Measurements from ENCODE around the gene TREM2. TPM values are rescaled to one million over a fixed set of nuclear protein-coding genes. Genes with fewer than 3 reads are reported as not detected.

The TREM2 gene
- polyA plus RNA-seq, 1 donor from 2014 or later = not detected

DNA sequence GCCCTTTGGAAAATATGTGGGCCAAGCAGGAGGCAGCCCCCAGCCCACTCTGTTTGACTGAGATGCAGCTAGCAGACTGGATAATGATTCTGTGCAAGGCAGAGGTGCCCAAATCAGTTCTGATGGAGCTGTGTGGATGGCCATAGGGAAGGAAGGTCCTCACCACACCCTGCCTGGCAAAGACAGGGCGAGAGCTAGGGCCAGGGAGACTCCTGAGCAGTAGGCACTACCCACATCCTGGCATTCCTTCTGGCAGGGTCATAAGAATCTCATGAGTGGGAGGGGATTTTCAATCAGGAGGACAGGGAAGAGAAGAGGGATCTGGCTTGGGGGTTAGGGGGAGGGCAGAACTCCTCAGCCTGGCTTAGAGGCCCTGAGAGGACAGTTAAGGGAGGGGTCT lies 18.6 kb upstream of the TREM2 start:
- no peaks in the 10 kb centered on the region for H4K20me1 ChIP-seq (ENCODE audit: insufficient read depth)
- no peak for TF ChIP-seq TAF1 (IDR thresholded peaks at IDR 0.05; ENCODE audit: low read depth)
- no peak for TF ChIP-seq EZH2 (IDR thresholded peaks at IDR 0.05; ENCODE audit: borderline replicate concordance, insufficient read depth, low read length, poor library complexity, severe bottlenecking)
- TF ChIP-seq, protein P1, sequence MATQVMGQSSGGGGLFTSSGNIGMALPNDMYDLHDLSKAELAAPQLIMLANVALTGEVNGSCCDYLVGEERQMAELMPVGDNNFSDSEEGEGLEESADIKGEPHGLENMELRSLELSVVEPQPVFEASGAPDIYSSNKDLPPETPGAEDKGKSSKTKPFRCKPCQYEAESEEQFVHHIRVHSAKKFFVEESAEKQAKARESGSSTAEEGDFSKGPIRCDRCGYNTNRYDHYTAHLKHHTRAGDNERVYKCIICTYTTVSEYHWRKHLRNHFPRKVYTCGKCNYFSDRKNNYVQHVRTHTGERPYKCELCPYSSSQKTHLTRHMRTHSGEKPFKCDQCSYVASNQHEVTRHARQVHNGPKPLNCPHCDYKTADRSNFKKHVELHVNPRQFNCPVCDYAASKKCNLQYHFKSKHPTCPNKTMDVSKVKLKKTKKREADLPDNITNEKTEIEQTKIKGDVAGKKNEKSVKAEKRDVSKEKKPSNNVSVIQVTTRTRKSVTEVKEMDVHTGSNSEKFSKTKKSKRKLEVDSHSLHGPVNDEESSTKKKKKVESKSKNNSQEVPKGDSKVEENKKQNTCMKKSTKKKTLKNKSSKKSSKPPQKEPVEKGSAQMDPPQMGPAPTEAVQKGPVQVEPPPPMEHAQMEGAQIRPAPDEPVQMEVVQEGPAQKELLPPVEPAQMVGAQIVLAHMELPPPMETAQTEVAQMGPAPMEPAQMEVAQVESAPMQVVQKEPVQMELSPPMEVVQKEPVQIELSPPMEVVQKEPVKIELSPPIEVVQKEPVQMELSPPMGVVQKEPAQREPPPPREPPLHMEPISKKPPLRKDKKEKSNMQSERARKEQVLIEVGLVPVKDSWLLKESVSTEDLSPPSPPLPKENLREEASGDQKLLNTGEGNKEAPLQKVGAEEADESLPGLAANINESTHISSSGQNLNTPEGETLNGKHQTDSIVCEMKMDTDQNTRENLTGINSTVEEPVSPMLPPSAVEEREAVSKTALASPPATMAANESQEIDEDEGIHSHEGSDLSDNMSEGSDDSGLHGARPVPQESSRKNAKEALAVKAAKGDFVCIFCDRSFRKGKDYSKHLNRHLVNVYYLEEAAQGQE (IDR thresholded peaks at IDR 0.05; ENCODE audit: borderline replicate concordance) = no peak
- TF ChIP-seq, protein P2, sequence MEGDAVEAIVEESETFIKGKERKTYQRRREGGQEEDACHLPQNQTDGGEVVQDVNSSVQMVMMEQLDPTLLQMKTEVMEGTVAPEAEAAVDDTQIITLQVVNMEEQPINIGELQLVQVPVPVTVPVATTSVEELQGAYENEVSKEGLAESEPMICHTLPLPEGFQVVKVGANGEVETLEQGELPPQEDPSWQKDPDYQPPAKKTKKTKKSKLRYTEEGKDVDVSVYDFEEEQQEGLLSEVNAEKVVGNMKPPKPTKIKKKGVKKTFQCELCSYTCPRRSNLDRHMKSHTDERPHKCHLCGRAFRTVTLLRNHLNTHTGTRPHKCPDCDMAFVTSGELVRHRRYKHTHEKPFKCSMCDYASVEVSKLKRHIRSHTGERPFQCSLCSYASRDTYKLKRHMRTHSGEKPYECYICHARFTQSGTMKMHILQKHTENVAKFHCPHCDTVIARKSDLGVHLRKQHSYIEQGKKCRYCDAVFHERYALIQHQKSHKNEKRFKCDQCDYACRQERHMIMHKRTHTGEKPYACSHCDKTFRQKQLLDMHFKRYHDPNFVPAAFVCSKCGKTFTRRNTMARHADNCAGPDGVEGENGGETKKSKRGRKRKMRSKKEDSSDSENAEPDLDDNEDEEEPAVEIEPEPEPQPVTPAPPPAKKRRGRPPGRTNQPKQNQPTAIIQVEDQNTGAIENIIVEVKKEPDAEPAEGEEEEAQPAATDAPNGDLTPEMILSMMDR (IDR thresholded peaks at IDR 0.05; ENCODE audit: poor library complexity, severe bottlenecking) = no peak
- H3F3A ChIP-seq (ENCODE audit: insufficient read depth, low read length, poor library complexity, severe bottlenecking) = no peaks in the 10 kb centered on the region
- H3K4me2 ChIP-seq (ENCODE audit: low read length) = no peak overlapping the region
- H3K9ac ChIP-seq (ENCODE audit: low read length) = no peak overlapping the region
- H3K4me3 ChIP-seq (ENCODE audit: low read length) = no peak overlapping the region
- H2AFZ ChIP-seq (ENCODE audit: low read depth, low read length) = no peak overlapping the region
- H3K9me2 ChIP-seq (ENCODE audit: insufficient read depth, low read length) = no peaks in the 10 kb centered on the region
- no peaks in the 10 kb centered on the region for H3K79me2 ChIP-seq (replicated peaks; ENCODE audit: insufficient read depth, low read length)
- no peak overlapping the region for H3K27ac ChIP-seq (ENCODE audit: low read length)
- no peaks in the 10 kb centered on the region for H3K9me3 ChIP-seq (ENCODE audit: low read length)
- no peaks in the 10 kb centered on the region for H3K36me3 ChIP-seq (ENCODE audit: insufficient read depth, low read length)
- H3K27me3 ChIP-seq (ENCODE audit: insufficient read depth, low read depth, low read length) = no peaks in the 10 kb centered on the region

DNA sequence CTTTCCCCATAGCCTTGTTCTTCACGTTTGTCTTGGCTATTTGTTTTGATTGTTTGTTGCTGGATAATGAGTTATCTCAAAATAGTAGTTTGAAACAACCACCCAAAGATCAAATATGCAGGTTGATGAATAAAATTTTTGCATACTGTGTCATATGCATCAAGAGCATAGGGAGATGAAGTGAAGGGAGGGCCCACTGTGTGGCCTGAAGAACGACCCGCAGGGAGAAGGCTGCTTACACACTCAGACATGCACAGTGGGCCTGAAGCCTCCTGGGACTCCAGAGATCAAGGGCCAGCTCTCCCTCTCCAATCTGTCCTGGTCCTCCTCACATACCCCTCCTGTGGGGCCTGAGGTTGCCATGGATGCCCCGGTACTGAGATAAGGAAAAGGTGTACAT lies 16.2 kb upstream of the TREM2 start:
- no peaks in the 10 kb centered on the region for H3K27me3 ChIP-seq (ENCODE audit: insufficient read depth, low read depth, low read length)
- H4K20me1 ChIP-seq (ENCODE audit: insufficient read depth) = no peaks in the 10 kb centered on the region
- no peak overlapping the region for H3K4me2 ChIP-seq (ENCODE audit: low read length)
- no peak overlapping the region for H2AFZ ChIP-seq (ENCODE audit: low read depth, low read length)
- H3K9me2 ChIP-seq (ENCODE audit: insufficient read depth, low read length) = no peaks in the 10 kb centered on the region
- H3K4me3 ChIP-seq (ENCODE audit: low read length) = no peak overlapping the region
- TF ChIP-seq TAF1 (IDR thresholded peaks at IDR 0.05; ENCODE audit: low read depth) (no peak), SMC3 (conservative IDR thresholded peaks at IDR 0.05; ENCODE audit: poor library complexity) (no peak), RAD21 (conservative IDR thresholded peaks at IDR 0.05) (no peak)
- TF ChIP-seq, protein P1 (IDR thresholded peaks at IDR 0.05; ENCODE audit: borderline replicate concordance) = no peak
- TF ChIP-seq, protein P2 (IDR thresholded peaks at IDR 0.05; ENCODE audit: poor library complexity, severe bottlenecking) = no peak
- H3K9me3 ChIP-seq (ENCODE audit: low read length) = no peaks in the 10 kb centered on the region
- no peaks in the 10 kb centered on the region for H3K36me3 ChIP-seq (ENCODE audit: insufficient read depth, low read length)
- no peak overlapping the region for H3K27ac ChIP-seq (ENCODE audit: low read length)
- no peaks in the 10 kb centered on the region for H3K79me2 ChIP-seq (replicated peaks; ENCODE audit: insufficient read depth, low read length)
- H3K9ac ChIP-seq (ENCODE audit: low read length) = no peak overlapping the region
- H3F3A ChIP-seq (ENCODE audit: insufficient read depth, low read length, poor library complexity, severe bottlenecking) = no peaks in the 10 kb centered on the region
